Inflammatory macrophage treated with lipopolysaccharide for 1 hour (primary cell): Measurements from ENCODE around the gene ARHGEF17.

Experiments used
- DNase-seq, 2 donors: peaks; one replicate each; pipeline ENCODE4 v3.0.0-alpha.2; 2020 to 2022

Gene ARHGEF17

GRCh38 chr11:73414977-73415651, 107.0 kb downstream of the ARHGEF17 start:
- DNase-seq, result peak; percentile 89 to 97

GRCh38 chr11:73415854-73416615, 108.0 kb downstream of the ARHGEF17 start:
- no peak for DNase-seq

GRCh38 chr11:73416786-73417185, 108.7 kb downstream of the ARHGEF17 start:
- DNase-seq, result peak in 1 of 2 donors; percentile 41
